Thoracic aorta (tissue), 2 donors: ENCODE measurements around the gene C17orf107. TPM values are rescaled to one million over a fixed set of nuclear protein-coding genes. Genes with fewer than 3 reads are reported as not detected.
A peak's percentile ranks its signal among the peaks of the same experiment; 100 is the strongest.
"Not testable (repeated sequence)": the region's sequence is repeated elsewhere in the genome, so short reads cannot be mapped to it uniquely, and the experiment has no call there.

ENCODE experiments used
- ATAC-seq: fragments of 150-250 bp; one replicate; pipeline ENCODE4 v1.8.0; 2017; ENCODE audit warnings: low read depth; ENCODE audit not compliant: insufficient number of reproducible peaks, low FRiP score
- DNase-seq: peaks from one replicate; pipeline ENCODE4 v3.0.0-alpha.2; 2020; ENCODE audit warnings: low spot score
- H3K27ac ChIP-seq, 2 donors: fragments of 200-600 bp; sonication (generic); 1 replicate in 1 of 2; 2 replicates in 1 of 2; pipeline ENCODE4 v1.5.1; 2016; ENCODE audit warnings: mild to moderate bottlenecking in 2 of 2, moderate library complexity in 2 of 2
- H3K27me3 ChIP-seq: fragments of 200-600 bp; sonication (generic); replicated peaks from 2 replicates; pipeline ENCODE4 v1.6.0; 2016; ENCODE audit warnings: mild to moderate bottlenecking; ENCODE audit not compliant: insufficient read depth
- H3K36me3 ChIP-seq: fragments of 200-600 bp; sonication (generic); one replicate; pipeline ENCODE4 v1.5.1; 2016
- H3K4me1 ChIP-seq, 2 donors: fragments of 200-600 bp; sonication (generic); 1 replicate in 1 of 2; 2 replicates in 1 of 2; pipeline versions ENCODE4 v1.5.1 to v1.6.0; 2016; ENCODE audit warnings: low read depth in 2 of 2, mild to moderate bottlenecking in 1 of 2; ENCODE audit not compliant: control insufficient read depth in 1 of 2
- H3K4me3 ChIP-seq: fragments of 200-600 bp; sonication (generic); 2 replicates; pipeline ENCODE4 v1.5.1; 2016; ENCODE audit warnings: mild to moderate bottlenecking
- H3K9me3 ChIP-seq: fragments of 200-600 bp; sonication (generic); 2 replicates; pipeline ENCODE4 v1.5.1; 2016
- total RNA-seq, 2 donors: library from RNA; depleted of rRNA; stranded (reverse); fragments of >200 nt; gene quantifications; one replicate each; pipeline versions ENCODE4 v1.1.0 to v1.2.3, GENCODE V29; 2016
- TF ChIP-seq, protein P1 (sequence below): fragments of 200-600 bp; sonication (generic); IDR thresholded peaks from one replicate; pipeline ENCODE4 v1.5.1; 2019; ENCODE audit warnings: antibody characterized with exemption

The C17orf107 gene
- total RNA-seq, 2 donors from 2014 or later, result 1.9 to 5.6 TPM

- ATAC-seq, result peak; percentile 44
- Histone ChIP-seq H3K27ac (no peak within 1 kb of the TSS), H3K9me3 (no peaks in the 10 kb centered on the region), H3K36me3 (no peaks in the 10 kb centered on the region), H3K27me3 (no peaks in the 10 kb centered on the region), H3K4me3 (no peak within 1 kb of the TSS), H3K4me1 (peaks cover 0 to 16% of the 10 kb centered on the region in 2 donors)
- peak; percentile 42 for DNase-seq
- TF ChIP-seq, protein P1, sequence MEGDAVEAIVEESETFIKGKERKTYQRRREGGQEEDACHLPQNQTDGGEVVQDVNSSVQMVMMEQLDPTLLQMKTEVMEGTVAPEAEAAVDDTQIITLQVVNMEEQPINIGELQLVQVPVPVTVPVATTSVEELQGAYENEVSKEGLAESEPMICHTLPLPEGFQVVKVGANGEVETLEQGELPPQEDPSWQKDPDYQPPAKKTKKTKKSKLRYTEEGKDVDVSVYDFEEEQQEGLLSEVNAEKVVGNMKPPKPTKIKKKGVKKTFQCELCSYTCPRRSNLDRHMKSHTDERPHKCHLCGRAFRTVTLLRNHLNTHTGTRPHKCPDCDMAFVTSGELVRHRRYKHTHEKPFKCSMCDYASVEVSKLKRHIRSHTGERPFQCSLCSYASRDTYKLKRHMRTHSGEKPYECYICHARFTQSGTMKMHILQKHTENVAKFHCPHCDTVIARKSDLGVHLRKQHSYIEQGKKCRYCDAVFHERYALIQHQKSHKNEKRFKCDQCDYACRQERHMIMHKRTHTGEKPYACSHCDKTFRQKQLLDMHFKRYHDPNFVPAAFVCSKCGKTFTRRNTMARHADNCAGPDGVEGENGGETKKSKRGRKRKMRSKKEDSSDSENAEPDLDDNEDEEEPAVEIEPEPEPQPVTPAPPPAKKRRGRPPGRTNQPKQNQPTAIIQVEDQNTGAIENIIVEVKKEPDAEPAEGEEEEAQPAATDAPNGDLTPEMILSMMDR, result peak; percentile 72
Measured at GRCh38 chr17:4903051-4903818, 3.9 kb downstream of the C17orf107 start, which contains the start of gene CHRNE. TSS of gene CHRNE (minus strand) at chr17:4903098. CDS start at chr17:4903063, 35 bp downstream.

GRCh38 chr17:4906642-4907041, 7.3 kb downstream of the C17orf107 start:
- H3K36me3 ChIP-seq, ATAC-seq, H3K9me3 ChIP-seq, DNase-seq, H3K27ac ChIP-seq, H3K27me3 ChIP-seq, H3K4me3 ChIP-seq: not testable (repeated sequence)
- H3K4me1 ChIP-seq, result peaks cover 4 to 13% of the 10 kb centered on the region in 2 donors

DNA sequence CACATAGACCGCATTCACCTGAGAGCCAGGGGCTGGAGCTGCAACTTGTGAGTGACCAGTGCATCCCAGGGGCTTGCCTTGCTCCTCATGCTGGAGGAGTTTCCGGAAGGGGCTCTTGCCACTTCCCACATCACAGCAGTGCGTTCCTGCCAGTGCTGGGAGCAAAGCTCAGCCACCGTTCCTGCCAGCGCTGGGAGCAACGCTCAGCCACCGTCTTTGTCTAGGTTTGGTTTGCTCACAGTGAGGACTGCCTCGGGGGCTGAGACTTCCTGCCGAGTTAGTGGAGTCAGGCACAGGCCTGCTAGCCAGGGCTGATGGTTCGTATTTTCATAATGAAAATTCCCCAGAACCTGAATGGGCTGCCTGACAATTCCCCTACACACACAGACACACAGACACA, 9.0 kb downstream of the C17orf107 start:
- ATAC-seq (no peak), DNase-seq (no peak)
- Histone ChIP-seq H3K4me1 (peaks cover 4 to 13% of the 10 kb centered on the region in 2 donors), H3K9me3 (no peaks in the 10 kb centered on the region), H3K36me3 (no peaks in the 10 kb centered on the region), H3K4me3 (no peak overlapping the region), H3K27ac (peak overlapping the region in 1 of 2 donors; percentile 61), H3K27me3 (no peaks in the 10 kb centered on the region)
- TF ChIP-seq, protein P1, result no peak

DNA sequence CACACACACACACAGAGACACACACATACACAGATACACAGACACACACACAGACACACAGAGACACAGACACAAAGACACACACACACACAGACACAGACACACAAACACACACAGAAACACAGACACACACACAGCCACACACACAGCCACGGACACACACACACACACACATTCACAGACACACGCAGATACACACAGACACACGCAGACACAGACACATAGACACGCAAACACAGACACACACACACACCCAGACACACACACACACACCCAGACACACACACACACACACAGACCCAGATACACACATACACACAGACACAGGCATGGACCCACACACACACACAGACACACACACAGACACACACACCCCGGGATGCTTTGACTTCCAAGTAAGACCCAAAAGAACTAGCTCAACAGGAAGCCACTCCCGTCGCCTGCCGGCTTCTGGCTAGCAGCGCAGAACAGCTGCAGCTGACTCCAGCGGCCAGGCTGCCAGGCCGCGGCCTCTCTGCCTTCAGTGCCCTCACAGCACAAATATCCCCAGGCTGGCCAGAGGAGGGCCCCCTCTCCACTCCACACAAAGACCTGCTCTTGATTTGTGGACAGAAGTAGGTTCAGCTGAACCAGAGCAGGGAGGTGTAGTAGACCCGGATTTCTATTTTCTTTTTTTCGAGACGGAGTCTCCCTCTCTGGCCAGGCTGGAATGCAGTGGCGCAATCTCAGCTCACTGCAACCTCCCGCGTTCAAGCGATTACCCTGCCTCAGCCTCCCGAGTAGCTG, 9.6 kb downstream of the C17orf107 start:
- TF ChIP-seq, protein P1, result peak; percentile 86
- ATAC-seq (peak; percentile 91), DNase-seq (peak; percentile 53)
- H3K4me3 ChIP-seq, result peak overlapping the region; percentile 39
- peaks cover 4 to 13% of the 10 kb centered on the region in 2 donors for H3K4me1 ChIP-seq
- peak overlapping the region; percentile 12 to 61 for H3K27ac ChIP-seq
- no peaks in the 10 kb centered on the region for H3K9me3 ChIP-seq
- H3K36me3 ChIP-seq, result no peaks in the 10 kb centered on the region
- no peaks in the 10 kb centered on the region for H3K27me3 ChIP-seq

DNA sequence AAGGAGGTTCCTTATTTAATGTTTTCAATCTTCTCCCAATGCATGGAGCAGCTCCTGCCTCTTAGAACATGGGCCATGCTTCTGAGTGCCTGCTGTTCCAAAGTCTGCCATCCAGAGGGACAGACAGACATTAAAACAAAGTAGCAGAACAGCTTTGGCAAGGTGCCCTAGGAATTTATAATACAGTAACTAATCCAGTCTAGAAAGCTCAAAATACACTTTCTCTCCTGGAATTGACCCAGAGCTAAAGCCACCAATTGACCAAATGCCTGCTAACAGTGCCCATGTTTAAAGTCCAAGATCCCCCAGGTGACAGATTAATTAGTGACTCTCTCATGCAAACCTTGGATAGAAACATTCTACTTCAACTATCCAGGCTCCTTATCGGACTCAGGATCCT, 14.7 kb downstream of the C17orf107 start:
- Histone ChIP-seq H3K4me1 (peaks cover 4 to 6% of the 10 kb centered on the region in 2 donors), H3K36me3 (no peaks in the 10 kb centered on the region)

DNA sequence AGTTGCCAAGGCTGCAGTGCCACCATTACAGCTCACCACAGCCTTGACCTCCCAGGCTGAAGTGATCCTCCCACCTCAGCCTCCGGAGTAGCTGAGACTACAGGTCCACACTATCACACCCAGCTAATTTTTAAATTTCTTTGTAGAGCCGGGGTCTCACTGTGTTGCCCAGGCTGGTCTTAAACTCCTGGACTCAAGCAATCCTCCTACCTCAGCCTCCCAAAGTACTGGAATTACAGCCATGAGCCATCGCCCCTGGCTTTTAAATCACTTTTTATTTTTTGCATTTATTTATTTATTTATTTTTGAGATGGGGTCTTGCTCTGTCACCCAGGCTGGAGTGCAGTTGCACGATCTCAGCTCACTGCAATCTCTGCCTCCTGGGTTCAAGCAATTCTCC, 15.2 kb downstream of the C17orf107 start:
- H3K4me1 ChIP-seq, H3K4me3 ChIP-seq, H3K27me3 ChIP-seq, H3K27ac ChIP-seq, ATAC-seq, DNase-seq, H3K9me3 ChIP-seq, H3K36me3 ChIP-seq: not testable (repeated sequence)

More for the DNA sequence above, 14.7 kb downstream of the C17orf107 start:
- H3K9me3 ChIP-seq, result no peaks in the 10 kb centered on the region
- TF ChIP-seq, protein P1, result no peak
- no peak for DNase-seq
- no peak overlapping the region for H3K4me3 ChIP-seq
- no peak for ATAC-seq
- H3K27me3 ChIP-seq, result no peaks in the 10 kb centered on the region
- no peak overlapping the region for H3K27ac ChIP-seq
